IMR-90 (cell line): ENCODE results near the gene NFATC1. TPM values are rescaled to one million over a fixed set of nuclear protein-coding genes. Genes with fewer than 3 reads are reported as not detected.
A peak's percentile ranks its signal among the peaks of the same experiment; 100 is the strongest.

Experiments used
- ATAC-seq: fragments of 200-7000 bp; cut with Tn5 transposase; 2 replicates; pipeline ENCODE4 v1.9.1; 2020; ENCODE audit warnings: low read depth, mild to moderate bottlenecking, moderate library complexity
- BruUV-seq: library from RNA; stranded (reverse); fragments of 400-500 nt; replicated peaks from 2 replicates; lab custom pipeline; 2021; lab: Mats Ljungman, UMichigan
- CTCF ChIA-PET: fragments of 300-600 bp; formaldehyde crosslinking; extraction: SDS; loops from one replicate; lab custom pipeline; 2021; ENCODE audit warnings: antibody characterized with exemption; lab: Yijun Ruan, JAX
- POLR2A ChIA-PET: fragments of 300-600 bp; sonication (Branson Sonifier 250); formaldehyde crosslinking; loops from one replicate; lab custom pipeline; 2022; ENCODE audit warnings: antibody characterized with exemption; ENCODE audit not compliant: unreplicated experiment; lab: Charles Lee
- DNase-seq: peaks from one replicate; pipeline ENCODE4 v3.0.0; 2013
- H2AFZ ChIP-seq: replicated peaks from 2 replicates; pipeline ENCODE3; 2013; ENCODE audit warnings: low read length, mild to moderate bottlenecking; ENCODE audit not compliant: poor library complexity
- H2AK5ac ChIP-seq: 2 replicates; pipeline ENCODE4 v1.6.1; 2013; ENCODE audit warnings: low read depth, low read length, inconsistent platforms
- H2AK9ac ChIP-seq: replicated peaks from 2 replicates; pipeline ENCODE3; 2013; ENCODE audit warnings: mild to moderate bottlenecking, low read depth, low read length, moderate library complexity; ENCODE audit not compliant: poor library complexity
- H2BK120ac ChIP-seq: 2 replicates; pipeline ENCODE4 v1.6.1; 2013; ENCODE audit warnings: low read depth, low read length, inconsistent platforms
- H2BK15ac ChIP-seq: 3 replicates; pipeline ENCODE4 v1.6.1; 2013; ENCODE audit warnings: low read depth, low read length, inconsistent platforms
- H2BK20ac ChIP-seq: 2 replicates; pipeline ENCODE4 v1.6.1; 2013; ENCODE audit warnings: low read depth, mild to moderate bottlenecking, inconsistent platforms, low read length, moderate library complexity
- H2BK5ac ChIP-seq: 2 replicates; pipeline ENCODE4 v1.6.1; 2013; ENCODE audit warnings: mild to moderate bottlenecking, low read depth, low read length, inconsistent platforms; ENCODE audit not compliant: poor library complexity, severe bottlenecking
- H3K14ac ChIP-seq: replicated peaks from 2 replicates; pipeline ENCODE4 v1.6.1; 2013; ENCODE audit warnings: low read depth, low read length, inconsistent platforms
- H3K18ac ChIP-seq: 2 replicates; pipeline ENCODE4 v1.6.1; 2013; ENCODE audit warnings: low read depth, low read length, control low read depth
- H3K23ac ChIP-seq: 2 replicates; pipeline ENCODE4 v1.6.1; 2013; ENCODE audit warnings: low read depth, low read length, inconsistent platforms
- H3K27ac ChIP-seq: 2 replicates; pipeline ENCODE4 v1.5.1; 2013; ENCODE audit warnings: mild to moderate bottlenecking, control low read depth, low read length; ENCODE audit not compliant: insufficient read depth
- H3K27me3 ChIP-seq: 2 replicates; pipeline ENCODE4 v1.6.1; 2013; ENCODE audit warnings: low read length; ENCODE audit not compliant: control insufficient read depth, insufficient read depth
- H3K36me3 ChIP-seq: 2 replicates; pipeline ENCODE4 v1.6.1; 2013; ENCODE audit warnings: low read length, mixed read lengths; ENCODE audit not compliant: control insufficient read depth, insufficient read depth
- H3K4ac ChIP-seq: 2 replicates; pipeline ENCODE4 v1.6.1; 2013; ENCODE audit warnings: low read depth, low read length, inconsistent platforms
- H3K4me1 ChIP-seq: 2 replicates; pipeline ENCODE4 v1.6.1; 2013; ENCODE audit warnings: low read length, mixed read lengths; ENCODE audit not compliant: control insufficient read depth, insufficient read depth
- H3K4me2 ChIP-seq: 2 replicates; pipeline ENCODE4 v1.6.1; 2013; ENCODE audit warnings: low read depth, mild to moderate bottlenecking, control low read depth, low read length, moderate library complexity
- H3K4me3 ChIP-seq: 2 replicates; pipeline ENCODE4 v1.5.1; 2013; ENCODE audit warnings: low read depth, mild to moderate bottlenecking, control low read depth, low read length, moderate library complexity; ENCODE audit not compliant: insufficient read depth
- H3K56ac ChIP-seq: 2 replicates; pipeline ENCODE4 v1.6.1; 2013; ENCODE audit warnings: low read length, inconsistent platforms; ENCODE audit not compliant: insufficient read depth; ENCODE audit errors: extremely low read depth
- H3K79me1 ChIP-seq, 2 experiments: 2 replicates each; pipeline ENCODE4 v1.6.1; 2013; ENCODE audit warnings: low read length in 2 of 2, inconsistent platforms in 1 of 2, low read depth in 1 of 2
- H3K9ac ChIP-seq: 2 replicates; pipeline ENCODE4 v1.6.1; 2013; ENCODE audit warnings: low read depth, low read length, control low read depth
- H3K9me1 ChIP-seq: 2 replicates; pipeline ENCODE4 v1.6.1; 2013; ENCODE audit warnings: low read length, inconsistent platforms; ENCODE audit not compliant: insufficient read depth
- H3K9me3 ChIP-seq: 2 replicates; pipeline ENCODE4 v1.6.1; 2013; ENCODE audit warnings: low read length; ENCODE audit not compliant: control insufficient read depth, insufficient read depth
- H4K20me1 ChIP-seq: 2 replicates; pipeline ENCODE4 v1.6.1; 2013; ENCODE audit warnings: low read length, inconsistent platforms; ENCODE audit not compliant: insufficient read depth
- H4K5ac ChIP-seq: 2 replicates; pipeline ENCODE4 v1.6.1; 2013; ENCODE audit warnings: mild to moderate bottlenecking, low read depth, low read length, control low read depth
- H4K8ac ChIP-seq, 2 experiments: 2 replicates each; pipeline ENCODE4 v1.6.1; 2013; ENCODE audit warnings: low read depth in 2 of 2, low read length in 2 of 2, control low read depth in 1 of 2, inconsistent platforms in 1 of 2
- H4K91ac ChIP-seq: 2 replicates; pipeline ENCODE4 v1.6.1; 2013; ENCODE audit warnings: low read depth, low read length, inconsistent platforms; ENCODE audit not compliant: insufficient read depth
- BHLHE40 ChIP-seq: fragments of 150-350 bp; IDR thresholded peaks from 2 replicates; pipeline ENCODE4 v1.6.1; 2016; ENCODE audit warnings: mild to moderate bottlenecking, low read depth, low read length
- FOS ChIP-seq: fragments of 150-350 bp; IDR thresholded peaks from 2 replicates; pipeline ENCODE4 v1.6.1; 2016; ENCODE audit warnings: low read depth, low read length
- MAZ ChIP-seq: IDR thresholded peaks from 2 replicates; pipeline ENCODE4 v1.6.1; 2012; ENCODE audit warnings: low read depth, mild to moderate bottlenecking, low read length, improper control_type of control experiment, moderate library complexity, borderline replicate concordance
- MXI1 ChIP-seq: IDR thresholded peaks from 2 replicates; pipeline ENCODE4 v1.6.1; 2012; ENCODE audit warnings: low read depth, mild to moderate bottlenecking, low read length, moderate library complexity, borderline replicate concordance
- NFE2L2 ChIP-seq: fragments of 150-350 bp; IDR thresholded peaks from 2 replicates; pipeline ENCODE4 v1.6.1; 2016; ENCODE audit warnings: low read depth, mild to moderate bottlenecking, low read length
- RAD21 ChIP-seq: IDR thresholded peaks from 2 replicates; pipeline ENCODE4 v1.6.1; 2012; ENCODE audit warnings: low read length, improper control_type of control experiment
- RCOR1 ChIP-seq: IDR thresholded peaks from 2 replicates; pipeline ENCODE4 v1.6.1; 2012; ENCODE audit warnings: mild to moderate bottlenecking, low read length, improper control_type of control experiment; ENCODE audit not compliant: insufficient replicate concordance
- RFX5 ChIP-seq: IDR thresholded peaks from 2 replicates; pipeline ENCODE4 v1.8.0; 2012; ENCODE audit warnings: low read depth, mild to moderate bottlenecking, low read length, moderate library complexity
- SMC3 ChIP-seq: fragments of 150-350 bp; IDR thresholded peaks from 2 replicates; pipeline ENCODE4 v1.6.1; 2016; ENCODE audit warnings: low read depth, mild to moderate bottlenecking, antibody characterized with exemption, low read length, moderate library complexity
- WGBS, 2 experiments: methylation state at CpG; one replicate each; pipeline versions ENCODE4 v1.1.5 to v1.1.7; 2013; ENCODE audit warnings: missing lambda C conversion rate in 2 of 2; ENCODE audit not compliant: insufficient read length in 1 of 2; ENCODE audit errors: extremely low coverage in 2 of 2; 5-methylcytosine and 5-hydroxymethylcytosine counted together
- dilution Hi-C: fragments of 300-500 bp; cut with HindIII; formaldehyde crosslinking; loops from one replicate; pipeline ENCODE4 v1.14.3; 2018; ENCODE audit warnings: low sequenced_read_pairs; ENCODE audit not compliant: unreplicated experiment
- in situ Hi-C: fragments of 300-500 bp; cut with MboI; formaldehyde crosslinking; loops from 3 replicates; pipeline ENCODE4 v1.14.3; 2019; ENCODE audit warnings: low sequenced_read_pairs, inconsistent platforms, mixed read lengths
- intact Hi-C: fragments of 100-400 bp; cut with micrococcal nuclease; formaldehyde crosslinking; loops from 2 replicates; pipeline ENCODE4 v1.10.0; 2022
- polyA plus RNA-seq, 3 experiments: library from polyadenylated mRNA; depleted of rRNA; stranded (reverse); fragments of >200 nt; gene quantifications; 2 replicates each; pipeline ENCODE4 v1.2.3, GENCODE V29; 2012; ENCODE audit warnings: low replicate concordance in 1 of 3
- total RNA-seq: library from RNA; depleted of rRNA; stranded (reverse); fragments of >200 nt; gene quantifications from 2 replicates; pipeline ENCODE4 v1.2.3, GENCODE V29; 2012
- TF ChIP-seq, protein P1 (sequence below): fragments of 150-350 bp; IDR thresholded peaks from 2 replicates; pipeline ENCODE4 v1.6.1; 2017; ENCODE audit warnings: mild to moderate bottlenecking, antibody characterized with exemption, low read length, low read depth
- TF ChIP-seq, protein P2 (sequence below): conservative IDR thresholded peaks from 2 replicates; pipeline ENCODE4 v1.5.1; 2012; ENCODE audit warnings: mild to moderate bottlenecking, low read depth, low read length, improper control_type of control experiment

The NFATC1 gene
- total and polyA plus RNA-seq, 2 of the 4 experiments (the other 2 are of a cell fraction), result 0.36 to 1.8 TPM

DNA sequence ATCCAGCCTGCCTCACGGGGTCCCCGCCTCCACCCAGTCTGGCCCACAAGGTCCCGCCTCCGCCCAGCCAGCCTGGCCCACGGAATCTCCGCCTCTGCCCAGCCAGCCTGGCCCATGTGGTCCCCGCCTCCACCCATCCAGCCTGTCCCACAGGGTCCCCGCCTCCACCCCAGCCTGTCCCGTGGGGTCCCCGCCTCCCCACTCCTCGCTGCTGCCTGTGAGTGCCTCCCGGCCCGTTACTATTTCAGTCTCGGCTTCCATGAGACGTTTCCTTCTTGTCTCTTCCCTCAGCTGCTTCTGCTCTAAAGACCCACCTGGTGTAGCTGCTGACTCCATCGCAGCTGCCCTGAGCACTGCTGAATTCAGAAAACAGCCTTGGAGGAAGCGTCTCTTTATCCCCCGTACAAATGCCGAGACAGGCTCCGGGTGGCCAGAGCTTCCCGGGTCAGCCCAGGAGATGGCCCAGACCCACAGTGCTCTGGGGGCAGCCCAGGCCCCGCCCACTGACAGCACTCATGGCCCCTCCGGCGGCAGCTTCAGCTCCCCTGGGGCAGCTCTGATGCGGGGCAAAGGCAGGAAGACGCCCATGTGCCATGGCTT, 69.8 kb downstream of the NFATC1 start:
- Histone ChIP-seq H2BK5ac (no peak overlapping the region), H3K18ac (no peak overlapping the region), H3K4me1 (peaks cover 4% of the 10 kb centered on the region; the same call in 1 of the 2 replicates), H3K36me3 (peaks cover 5% of the 10 kb centered on the region; the same call in 1 of the 2 replicates), H4K91ac (no peak overlapping the region), H2AK5ac (no peak overlapping the region), H3K27ac (no peak overlapping the region), H3K4ac (no peak overlapping the region), H3K79me1 (no peaks in the 10 kb centered on the region), H2AK9ac (no peak overlapping the region), H2BK120ac (no peak overlapping the region), H3K9me3 (no peaks in the 10 kb centered on the region), H3K27me3 (no peaks in the 10 kb centered on the region), H2BK20ac (no peak overlapping the region), H4K5ac (no peak overlapping the region), H4K20me1 (no peaks in the 10 kb centered on the region), H3K23ac (no peak overlapping the region), H3K14ac (no peak overlapping the region), H3K4me3 (no peak overlapping the region), H3K9ac (no peak overlapping the region), H4K8ac (no peak overlapping the region), H3K9me1 (no peaks in the 10 kb centered on the region), H3K4me2 (no peak overlapping the region), H2BK15ac (no peak overlapping the region), H2AFZ (no peak overlapping the region), H3K56ac (no peak overlapping the region)
- DNase-seq, result no peak
- intact Hi-C loops (no loop called here), dilution Hi-C loops (no loop called here), in situ Hi-C loops (no loop called here)
- POLR2A ChIA-PET, result no interaction called here
- peak; percentile 53 for ATAC-seq
- WGBS, 2 experiments, result 68% methylated on average over 17 of the region's 26 CpGs; no CpG with 5 or more reads in 1 of the 2 experiments
- TF ChIP-seq SMC3, result no peak
- TF ChIP-seq, protein P1, sequence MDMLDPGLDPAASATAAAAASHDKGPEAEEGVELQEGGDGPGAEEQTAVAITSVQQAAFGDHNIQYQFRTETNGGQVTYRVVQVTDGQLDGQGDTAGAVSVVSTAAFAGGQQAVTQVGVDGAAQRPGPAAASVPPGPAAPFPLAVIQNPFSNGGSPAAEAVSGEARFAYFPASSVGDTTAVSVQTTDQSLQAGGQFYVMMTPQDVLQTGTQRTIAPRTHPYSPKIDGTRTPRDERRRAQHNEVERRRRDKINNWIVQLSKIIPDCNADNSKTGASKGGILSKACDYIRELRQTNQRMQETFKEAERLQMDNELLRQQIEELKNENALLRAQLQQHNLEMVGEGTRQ, result no peak
- TF ChIP-seq NFE2L2, result no peak
- TF ChIP-seq RFX5, result no peak
- TF ChIP-seq BHLHE40, result no peak
- TF ChIP-seq, protein P2, sequence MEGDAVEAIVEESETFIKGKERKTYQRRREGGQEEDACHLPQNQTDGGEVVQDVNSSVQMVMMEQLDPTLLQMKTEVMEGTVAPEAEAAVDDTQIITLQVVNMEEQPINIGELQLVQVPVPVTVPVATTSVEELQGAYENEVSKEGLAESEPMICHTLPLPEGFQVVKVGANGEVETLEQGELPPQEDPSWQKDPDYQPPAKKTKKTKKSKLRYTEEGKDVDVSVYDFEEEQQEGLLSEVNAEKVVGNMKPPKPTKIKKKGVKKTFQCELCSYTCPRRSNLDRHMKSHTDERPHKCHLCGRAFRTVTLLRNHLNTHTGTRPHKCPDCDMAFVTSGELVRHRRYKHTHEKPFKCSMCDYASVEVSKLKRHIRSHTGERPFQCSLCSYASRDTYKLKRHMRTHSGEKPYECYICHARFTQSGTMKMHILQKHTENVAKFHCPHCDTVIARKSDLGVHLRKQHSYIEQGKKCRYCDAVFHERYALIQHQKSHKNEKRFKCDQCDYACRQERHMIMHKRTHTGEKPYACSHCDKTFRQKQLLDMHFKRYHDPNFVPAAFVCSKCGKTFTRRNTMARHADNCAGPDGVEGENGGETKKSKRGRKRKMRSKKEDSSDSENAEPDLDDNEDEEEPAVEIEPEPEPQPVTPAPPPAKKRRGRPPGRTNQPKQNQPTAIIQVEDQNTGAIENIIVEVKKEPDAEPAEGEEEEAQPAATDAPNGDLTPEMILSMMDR, result no peak
- TF ChIP-seq MXI1, result no peak
- TF ChIP-seq FOS, result no peak
- TF ChIP-seq RCOR1, result no peak
- no peak for TF ChIP-seq RAD21
- no peak for TF ChIP-seq MAZ
- BruUV-seq, result no TSS peak
- CTCF ChIA-PET, result no interaction called here
